Gastroesophageal sphincter (tissue), 3 donors: ENCODE measurements around the gene IARS2.

Experiments
- CTCF ChIP-seq, 4 experiments: fragments of 200-600 bp in 2 of 4; fragments of 450-650 bp in 2 of 4; sonication (generic) in 1 of 4; IDR thresholded peaks; one replicate each; pipeline ENCODE4 v1.5.1; 2017 to 2019; ENCODE audit warnings: antibody characterized with exemption in 4 of 4, mild to moderate bottlenecking in 2 of 4, moderate library complexity in 2 of 4
- POLR2A ChIP-seq, 2 donors: fragments of 450-650 bp; IDR thresholded peaks; one replicate each; pipeline ENCODE4 v1.6.1; 2017; ENCODE audit warnings: antibody characterized with exemption in 2 of 2, mild to moderate bottlenecking in 2 of 2, moderate library complexity in 1 of 2
- POLR2AphosphoS5 ChIP-seq: sonication (generic); formaldehyde crosslinking; IDR thresholded peaks from one replicate; pipeline ENCODE4 v1.6.1; 2017; ENCODE audit warnings: antibody characterized with exemption

GRCh38 chr1:220153147-220153546 lies 59.2 kb downstream of the IARS2 start:
- TF ChIP-seq CTCF (IDR thresholded peaks at IDR 0.05) (no peak), POLR2A (IDR thresholded peaks at IDR 0.05) (no peak), POLR2AphosphoS5 (no peak)
